ENCODE data around the gene FREM2.

Gene FREM2

DNA sequence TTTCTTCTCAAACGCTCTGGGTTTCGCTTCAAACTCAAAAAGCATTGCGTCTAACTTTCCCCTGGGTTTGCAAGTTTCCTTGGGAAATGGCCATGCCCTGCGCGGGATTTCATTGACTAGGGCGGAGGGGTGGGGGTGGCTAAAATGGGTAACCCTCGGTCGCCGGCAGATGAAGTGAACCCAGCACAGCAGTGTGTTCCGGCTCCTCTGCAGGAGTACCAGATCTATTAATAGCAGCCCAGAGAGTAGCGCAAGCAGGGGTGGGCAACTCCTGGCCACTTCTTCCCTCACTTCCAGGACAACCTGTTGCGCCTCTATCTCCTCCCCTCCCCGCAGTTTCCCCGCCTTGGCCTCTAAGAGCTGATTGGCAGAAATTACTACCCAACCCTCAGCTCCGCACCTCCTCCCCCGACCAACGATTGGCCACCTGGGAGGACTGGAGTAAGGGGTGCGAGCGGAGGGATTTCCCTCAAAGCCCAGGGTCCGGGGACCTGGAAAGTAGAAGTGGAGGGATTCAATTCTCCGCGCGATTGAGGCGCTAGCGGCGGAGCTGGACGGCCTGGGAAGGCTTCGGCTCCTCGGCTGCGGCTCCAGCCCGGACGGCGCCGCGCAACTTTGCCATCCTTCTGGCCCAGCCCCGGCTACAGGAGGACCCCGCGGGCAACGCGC, at the start of gene FREM2:
TSS of gene FREM2 (plus strand) at position 501 of the 669 bp plus-strand sequence. CDS start 268 bp downstream, outside the sequence.
- no peak for DNase-seq

GRCh38 chr13:38637576-38637975, 49.3 kb upstream of the FREM2 start:
- DNase-seq, result no peak

DNA sequence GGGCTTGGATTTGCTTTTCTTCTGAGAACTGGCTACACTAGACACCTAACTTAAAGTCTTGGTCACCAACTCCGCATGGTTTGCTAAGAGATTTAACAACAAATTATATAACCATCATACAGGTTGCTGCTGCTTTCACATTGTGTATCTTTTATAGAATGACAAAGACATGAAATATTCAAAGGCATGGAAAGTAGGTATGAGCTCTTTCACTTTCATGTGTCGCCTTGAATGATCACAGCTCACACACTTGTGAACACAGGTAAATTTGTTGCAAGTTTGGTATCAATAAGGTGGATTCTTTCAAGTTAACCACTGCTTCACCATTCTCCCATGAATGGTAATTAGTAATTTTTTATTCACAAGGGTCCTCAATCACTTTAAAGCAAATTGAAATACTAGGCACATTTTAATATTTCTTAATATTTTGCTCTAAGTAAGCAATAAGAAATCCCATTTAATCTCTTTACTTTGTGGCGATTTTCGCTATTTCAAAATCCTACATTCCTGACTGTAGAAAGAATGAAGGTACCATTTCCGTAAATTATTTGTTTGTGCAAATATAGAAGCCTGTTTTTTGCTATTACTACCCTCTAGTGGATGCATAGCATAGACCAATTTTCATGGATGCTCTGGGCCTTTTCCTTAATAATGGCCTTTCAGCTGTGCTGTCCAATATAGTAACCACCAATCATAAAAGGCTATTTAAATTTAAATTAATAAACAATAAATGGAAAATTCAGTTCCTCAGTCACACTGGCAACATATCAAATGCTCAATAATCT, 45.5 kb upstream of the FREM2 start:
- no peak for DNase-seq

DNA sequence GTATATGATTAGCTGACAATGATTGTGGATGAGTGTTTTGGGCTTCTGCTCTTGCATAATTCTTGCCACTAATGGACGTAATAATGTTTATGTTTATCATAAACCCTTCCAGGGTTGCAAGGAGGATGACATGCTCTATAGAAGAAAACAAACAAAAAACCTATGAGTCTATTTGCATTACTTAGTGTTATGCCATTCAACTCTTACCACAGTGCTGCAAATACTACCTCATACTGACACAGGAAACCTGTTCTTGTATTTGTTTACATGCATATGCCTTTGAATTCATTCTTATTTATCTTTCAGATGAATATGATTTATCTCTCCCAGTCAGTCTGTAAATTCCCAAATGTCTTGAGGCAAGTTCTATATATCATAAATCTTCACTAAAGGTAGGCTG, 39.6 kb upstream of the FREM2 start:
- DNase-seq, result no peak

DNA sequence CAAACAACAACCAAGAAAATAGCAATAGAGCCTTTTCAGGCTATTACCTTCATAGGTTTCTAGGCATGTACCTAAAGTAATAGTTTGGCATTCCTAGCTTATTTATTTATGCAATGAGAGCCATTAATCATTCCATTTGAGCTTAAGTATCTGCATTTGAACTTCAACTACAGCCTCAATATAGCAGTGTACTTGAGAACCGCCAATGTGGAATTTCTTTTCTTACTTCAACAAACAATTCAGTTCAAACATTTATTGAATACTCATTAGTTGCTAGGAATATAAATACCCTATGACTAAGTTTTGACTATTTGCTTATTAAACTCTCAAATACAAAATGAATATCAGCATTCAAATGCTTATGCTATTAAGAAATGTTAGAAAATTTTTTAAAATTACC, 38.0 kb upstream of the FREM2 start:
- DNase-seq, result no peak

GRCh38 chr13:38656699-38657098, 30.2 kb upstream of the FREM2 start:
- DNase-seq, result no peak

GRCh38 chr13:38657191-38657590, 29.7 kb upstream of the FREM2 start:
- no peak for DNase-seq

- DNase-seq, result no peak
Observed at GRCh38 chr13:38658906-38659305, 28.0 kb upstream of the FREM2 start.

DNA sequence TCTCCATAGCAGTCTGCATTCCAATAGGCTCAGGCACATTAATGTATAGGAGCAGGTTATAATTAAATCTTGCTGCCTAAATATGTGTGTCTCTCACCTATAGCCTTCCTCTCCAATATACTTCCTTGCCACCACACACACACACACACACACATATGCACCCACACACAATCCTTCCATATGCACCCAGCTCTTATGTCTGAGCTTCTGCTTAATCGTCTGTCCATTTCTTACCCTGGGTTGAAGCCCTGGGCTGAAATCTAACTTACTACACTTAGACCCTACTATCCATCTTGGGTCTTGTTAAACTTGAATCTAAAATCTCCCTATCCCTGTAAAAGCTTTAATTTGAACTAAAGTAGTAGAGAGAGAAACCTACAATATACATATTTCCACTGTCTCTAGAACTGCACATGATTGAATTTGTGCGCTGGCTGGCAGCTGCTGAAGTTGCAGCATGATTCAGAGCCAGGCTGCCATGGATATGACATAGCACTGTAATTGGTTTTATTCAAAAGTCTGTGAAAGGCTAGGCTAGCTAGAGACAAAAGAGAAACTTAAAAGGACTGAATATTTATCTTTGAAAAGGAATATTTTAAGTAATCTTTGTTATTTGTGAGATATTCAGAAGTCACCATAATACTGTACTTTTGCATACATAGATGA, 25.7 kb upstream of the FREM2 start:
- no peak for DNase-seq

- DNase-seq, result no peak
Observed at GRCh38 chr13:38662362-38662761, 24.5 kb upstream of the FREM2 start.

DNA sequence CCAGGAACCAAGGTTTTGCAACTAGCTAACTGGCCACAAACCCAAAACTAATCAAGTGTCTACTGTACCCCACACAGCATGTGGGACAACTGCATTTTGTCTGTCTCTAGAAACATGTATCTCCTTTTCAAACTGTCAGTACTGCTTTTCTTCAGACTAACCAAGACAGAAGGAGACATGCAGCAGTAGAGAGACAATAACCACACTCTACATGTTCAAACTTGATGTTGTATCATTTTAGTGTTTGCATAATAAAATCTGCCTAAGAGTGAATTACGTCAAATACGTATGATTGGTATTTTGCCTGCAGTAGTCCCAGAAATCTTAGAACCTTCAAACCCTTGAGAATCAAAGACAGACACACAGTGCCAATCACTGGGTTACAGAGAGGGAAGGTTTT, 22.0 kb upstream of the FREM2 start:
- no peak for DNase-seq

DNA sequence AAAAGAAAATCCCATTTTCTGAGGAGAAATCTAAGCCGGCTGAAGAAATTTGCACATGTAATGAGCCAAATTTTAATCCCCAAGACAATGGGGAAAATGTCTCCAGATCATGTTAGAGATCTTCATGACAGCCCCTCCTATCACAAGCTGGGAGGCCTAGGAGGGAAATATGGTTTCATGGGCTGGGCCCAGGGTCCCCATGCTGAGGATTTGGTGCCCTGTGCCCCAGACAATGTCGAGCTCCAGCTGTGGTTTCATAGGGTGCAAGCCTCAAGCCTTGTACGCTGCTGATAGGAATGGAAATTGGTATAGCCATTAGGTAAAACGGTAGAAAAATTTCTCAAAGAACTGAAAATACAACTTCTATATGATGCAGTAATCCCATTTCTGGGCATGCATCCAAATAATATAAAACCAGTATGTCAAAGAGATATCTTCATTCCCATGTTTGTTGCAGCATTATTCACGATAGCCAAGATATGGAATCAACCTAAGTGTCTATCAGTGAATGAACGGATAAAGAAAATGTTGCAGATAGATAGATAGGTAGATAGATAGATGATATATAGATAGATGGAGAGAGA, 19.3 kb upstream of the FREM2 start:
- DNase-seq, result no peak

- DNase-seq, result no peak
Observed at GRCh38 chr13:38669234-38669964, 17.5 kb upstream of the FREM2 start.

DNA sequence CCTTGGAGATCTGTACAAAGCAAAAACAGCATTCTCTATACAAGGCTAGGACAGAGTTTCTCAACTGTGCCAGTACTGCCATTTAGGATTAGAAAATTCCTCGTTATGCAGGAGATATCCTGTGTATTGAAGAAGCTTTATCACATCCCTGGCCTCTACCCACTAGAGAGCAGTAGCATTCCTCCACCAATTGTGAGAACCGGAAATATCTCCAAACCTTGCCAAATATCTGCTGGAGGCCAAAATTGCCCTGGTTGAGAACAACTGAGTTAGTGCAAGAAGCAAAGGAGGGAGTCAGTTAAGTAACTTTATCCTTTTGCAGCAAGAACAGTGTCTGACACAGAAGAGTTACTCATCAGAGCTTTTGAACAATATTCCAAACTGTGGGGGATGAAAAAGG, 16.2 kb upstream of the FREM2 start:
- DNase-seq, result no peak

GRCh38 chr13:38671980-38672379, 14.9 kb upstream of the FREM2 start:
- no peak for DNase-seq

- DNase-seq, result no peak
Observed at GRCh38 chr13:38674208-38674607, 12.7 kb upstream of the FREM2 start.

DNA sequence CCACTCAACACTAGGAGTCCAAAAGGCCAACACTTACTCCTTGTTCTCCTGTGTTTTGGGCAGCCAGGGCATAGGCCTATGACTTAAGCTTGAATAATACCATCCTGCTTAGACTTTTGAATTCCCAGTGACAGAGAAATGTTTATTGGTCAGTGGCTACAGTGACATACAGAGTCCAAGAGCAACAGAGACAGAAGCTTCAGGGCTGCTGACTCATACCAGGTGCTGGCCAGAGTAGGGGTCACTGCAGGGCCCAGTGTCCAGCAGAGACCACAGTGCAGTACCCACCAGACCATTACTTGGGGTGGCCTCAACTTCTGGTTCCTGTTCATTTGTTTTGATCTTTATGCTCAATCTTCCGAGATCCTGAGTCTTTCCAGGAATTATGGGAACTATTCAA, 6.0 kb upstream of the FREM2 start:
- no peak for DNase-seq

- no peak for DNase-seq
Observed at GRCh38 chr13:38684714-38685113, 2.2 kb upstream of the FREM2 start.

DNA sequence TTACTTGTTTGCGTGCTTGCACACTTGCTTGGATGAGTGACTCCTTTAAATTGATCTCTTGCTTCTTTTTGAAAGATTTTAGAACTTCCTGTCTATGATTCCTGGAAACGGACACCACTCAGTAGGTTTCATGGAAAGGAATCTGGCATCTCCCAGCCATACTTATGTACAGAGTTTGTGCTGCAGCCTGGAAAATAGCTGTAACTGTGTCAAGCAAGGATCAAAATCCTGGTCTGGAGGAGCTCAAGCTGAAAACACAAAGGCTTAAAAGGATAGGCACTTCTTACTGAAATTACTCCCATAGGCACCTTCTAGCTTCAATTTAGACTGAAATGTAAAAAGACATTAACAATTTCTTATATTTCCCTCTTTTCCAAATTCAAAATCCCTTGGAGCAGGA, 1.4 kb upstream of the FREM2 start:
- no peak for DNase-seq

GRCh38 chr13:38685974-38686576, 802 bp upstream of the FREM2 start:
- DNase-seq, result no peak

GRCh38 chr13:38687246-38688229, 661 bp downstream of the FREM2 start:
- peak; percentile 50 for DNase-seq

Measured in activated CD8-positive, alpha-beta memory T cell treated with anti-CD3 and anti-CD28 coated beads, Interleukin-2, amount 50 U/mL, for 48 hours (primary cell).